ENCODE measurements around the gene KRABD2.

KRABD2 gene

GRCh38 chr17:8376271-8377067 lies at the start of gene KRABD2:
Gene KRABD2, minus strand, starts transcription at chr17:8376704.
- ATAC-seq (peak; percentile 98), DNase-seq (ENCODE audit: low spot score in 2 of 2) (peak; percentile 87 to 94)
- no peaks in the 10 kb centered on the region for H3K9me3 Mint-ChIP-seq
- H3K4me1 Mint-ChIP-seq: peaks cover 54% of the 10 kb centered on the region
- peaks cover 66% of the 10 kb centered on the region for H3K36me3 Mint-ChIP-seq
- peak within 1 kb of the TSS; percentile 51 for H3K27ac Mint-ChIP-seq
- H3K4me3 Mint-ChIP-seq: peak within 1 kb of the TSS; percentile 75

GRCh38 chr17:8421571-8421970 lies 45.1 kb upstream of the KRABD2 start:
- H3K27ac Mint-ChIP-seq: no peak overlapping the region
- H3K4me3 Mint-ChIP-seq: no peak overlapping the region
- no peaks in the 10 kb centered on the region for H3K36me3 Mint-ChIP-seq
- no peaks in the 10 kb centered on the region for H3K4me1 Mint-ChIP-seq
- ATAC-seq (no peak), DNase-seq (ENCODE audit: low spot score in 2 of 2) (no peak)
- H3K9me3 Mint-ChIP-seq: no peaks in the 10 kb centered on the region

- Mint-ChIP-seq H3K36me3 (no peaks in the 10 kb centered on the region), H3K27ac (no peak overlapping the region), H3K4me3 (no peak overlapping the region), H3K9me3 (no peaks in the 10 kb centered on the region), H3K4me1 (no peaks in the 10 kb centered on the region)
- DNase-seq (ENCODE audit: low spot score in 2 of 2) (no peak), ATAC-seq (no peak)
Measured at GRCh38 chr17:8420041-8420934, 43.8 kb upstream of the KRABD2 start.

- H3K36me3 Mint-ChIP-seq: no peaks in the 10 kb centered on the region
- ATAC-seq: no peak
- H3K4me1 Mint-ChIP-seq: no peaks in the 10 kb centered on the region
- no peak overlapping the region for H3K27ac Mint-ChIP-seq
- no peak overlapping the region for H3K4me3 Mint-ChIP-seq
- no peaks in the 10 kb centered on the region for H3K9me3 Mint-ChIP-seq
- no peak for DNase-seq (ENCODE audit: low spot score in 2 of 2)
Measured at GRCh38 chr17:8419305-8419704, 42.8 kb upstream of the KRABD2 start.

GRCh38 chr17:8418471-8418870 lies 42.0 kb upstream of the KRABD2 start:
- no peak overlapping the region for H3K4me3 Mint-ChIP-seq
- H3K9me3 Mint-ChIP-seq: no peaks in the 10 kb centered on the region
- no peaks in the 10 kb centered on the region for H3K36me3 Mint-ChIP-seq
- no peak for DNase-seq (ENCODE audit: low spot score in 2 of 2)
- no peak for ATAC-seq
- peaks cover 1% of the 10 kb centered on the region for H3K4me1 Mint-ChIP-seq
- H3K27ac Mint-ChIP-seq: no peak overlapping the region

GRCh38 chr17:8417806-8418205 lies 41.3 kb upstream of the KRABD2 start:
- Mint-ChIP-seq H3K27ac (no peak overlapping the region), H3K4me1 (peaks cover 8% of the 10 kb centered on the region), H3K36me3 (no peaks in the 10 kb centered on the region), H3K4me3 (no peak overlapping the region), H3K9me3 (no peaks in the 10 kb centered on the region)
- ATAC-seq (no peak), DNase-seq (ENCODE audit: low spot score in 2 of 2) (no peak)

- Mint-ChIP-seq H3K27ac (no peak overlapping the region), H3K4me3 (no peak overlapping the region), H3K4me1 (peaks cover 9% of the 10 kb centered on the region), H3K36me3 (no peaks in the 10 kb centered on the region), H3K9me3 (no peaks in the 10 kb centered on the region)
- DNase-seq (ENCODE audit: low spot score in 2 of 2) (no peak), ATAC-seq (no peak)
Measured at GRCh38 chr17:8413938-8414337, 37.4 kb upstream of the KRABD2 start.

- ATAC-seq (no peak), DNase-seq (ENCODE audit: low spot score in 2 of 2) (no peak)
- Mint-ChIP-seq H3K4me1 (peaks cover 9% of the 10 kb centered on the region), H3K27ac (no peak overlapping the region), H3K4me3 (no peak overlapping the region), H3K36me3 (no peaks in the 10 kb centered on the region), H3K9me3 (no peaks in the 10 kb centered on the region)
Measured at GRCh38 chr17:8413328-8413727, 36.8 kb upstream of the KRABD2 start.

GRCh38 chr17:8412089-8412488 lies 35.6 kb upstream of the KRABD2 start:
- Mint-ChIP-seq H3K36me3 (no peaks in the 10 kb centered on the region), H3K4me3 (no peak overlapping the region), H3K27ac (no peak overlapping the region), H3K9me3 (no peaks in the 10 kb centered on the region), H3K4me1 (peaks cover 9% of the 10 kb centered on the region)
- ATAC-seq (no peak), DNase-seq (ENCODE audit: low spot score in 2 of 2) (no peak)

GRCh38 chr17:8410883-8411238 lies 34.4 kb upstream of the KRABD2 start:
- no peaks in the 10 kb centered on the region for H3K36me3 Mint-ChIP-seq

GRCh38 chr17:8409966-8410882 lies 33.7 kb upstream of the KRABD2 start:
- Mint-ChIP-seq H3K4me3 (no peak overlapping the region), H3K4me1 (peaks cover 9% of the 10 kb centered on the region), H3K27ac (no peak overlapping the region), H3K9me3 (no peaks in the 10 kb centered on the region), H3K36me3 (no peaks in the 10 kb centered on the region)
- DNase-seq (ENCODE audit: low spot score in 2 of 2): peak; percentile 66 to 86
- peak; percentile 77 for ATAC-seq

More at GRCh38 chr17:8410883-8411238, 34.4 kb upstream of the KRABD2 start:
- Mint-ChIP-seq H3K27ac (no peak overlapping the region), H3K4me3 (no peak overlapping the region), H3K9me3 (no peaks in the 10 kb centered on the region), H3K4me1 (peaks cover 9% of the 10 kb centered on the region)
- DNase-seq (ENCODE audit: low spot score in 2 of 2) (no peak), ATAC-seq (no peak)

GRCh38 chr17:8408371-8408770 lies 31.9 kb upstream of the KRABD2 start:
- H3K4me3 Mint-ChIP-seq: no peak overlapping the region
- H3K9me3 Mint-ChIP-seq: no peaks in the 10 kb centered on the region
- DNase-seq (ENCODE audit: low spot score in 2 of 2) (no peak), ATAC-seq (no peak)
- no peaks in the 10 kb centered on the region for H3K36me3 Mint-ChIP-seq
- peaks cover 6% of the 10 kb centered on the region for H3K4me1 Mint-ChIP-seq
- H3K27ac Mint-ChIP-seq: peak overlapping the region; percentile 52

- ATAC-seq (no peak), DNase-seq (ENCODE audit: low spot score in 2 of 2) (no peak)
- no peaks in the 10 kb centered on the region for H3K9me3 Mint-ChIP-seq
- no peak overlapping the region for H3K4me3 Mint-ChIP-seq
- no peak overlapping the region for H3K27ac Mint-ChIP-seq
- no peaks in the 10 kb centered on the region for H3K36me3 Mint-ChIP-seq
- no peaks in the 10 kb centered on the region for H3K4me1 Mint-ChIP-seq
Measured at GRCh38 chr17:8406174-8406573, 29.7 kb upstream of the KRABD2 start.

GRCh38 chr17:8405499-8406016 lies 29.1 kb upstream of the KRABD2 start:
- no peak for ATAC-seq
- H3K4me1 Mint-ChIP-seq: no peaks in the 10 kb centered on the region
- DNase-seq (ENCODE audit: low spot score in 2 of 2): no peak
- no peak overlapping the region for H3K4me3 Mint-ChIP-seq
- no peak overlapping the region for H3K27ac Mint-ChIP-seq
- no peaks in the 10 kb centered on the region for H3K9me3 Mint-ChIP-seq
- no peaks in the 10 kb centered on the region for H3K36me3 Mint-ChIP-seq

All from stimulated activated effector memory CD8-positive, alpha-beta T cell treated with anti-CD3 and anti-CD28 coated beads, Interleukin-12 subunit alpha, Interleukin-12 subunit beta, amount 100 ng/mL, for 72 hours (primary cell).